GM21390 (cell line): ENCODE measurements around the gene FNDC4.
"Not testable (repeated sequence)": the region's sequence is repeated elsewhere in the genome, so short reads cannot be mapped to it uniquely, and the experiment has no call there.

Source experiments
- ATAC-seq: cut with Tn5 transposase; IDR thresholded peaks from one replicate; pipeline ENCODE4 v1.9.1; 2021; ENCODE audit not compliant: unreplicated experiment

Gene FNDC4, protein sequence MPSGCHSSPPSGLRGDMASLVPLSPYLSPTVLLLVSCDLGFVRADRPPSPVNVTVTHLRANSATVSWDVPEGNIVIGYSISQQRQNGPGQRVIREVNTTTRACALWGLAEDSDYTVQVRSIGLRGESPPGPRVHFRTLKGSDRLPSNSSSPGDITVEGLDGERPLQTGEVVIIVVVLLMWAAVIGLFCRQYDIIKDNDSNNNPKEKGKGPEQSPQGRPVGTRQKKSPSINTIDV

DNA sequence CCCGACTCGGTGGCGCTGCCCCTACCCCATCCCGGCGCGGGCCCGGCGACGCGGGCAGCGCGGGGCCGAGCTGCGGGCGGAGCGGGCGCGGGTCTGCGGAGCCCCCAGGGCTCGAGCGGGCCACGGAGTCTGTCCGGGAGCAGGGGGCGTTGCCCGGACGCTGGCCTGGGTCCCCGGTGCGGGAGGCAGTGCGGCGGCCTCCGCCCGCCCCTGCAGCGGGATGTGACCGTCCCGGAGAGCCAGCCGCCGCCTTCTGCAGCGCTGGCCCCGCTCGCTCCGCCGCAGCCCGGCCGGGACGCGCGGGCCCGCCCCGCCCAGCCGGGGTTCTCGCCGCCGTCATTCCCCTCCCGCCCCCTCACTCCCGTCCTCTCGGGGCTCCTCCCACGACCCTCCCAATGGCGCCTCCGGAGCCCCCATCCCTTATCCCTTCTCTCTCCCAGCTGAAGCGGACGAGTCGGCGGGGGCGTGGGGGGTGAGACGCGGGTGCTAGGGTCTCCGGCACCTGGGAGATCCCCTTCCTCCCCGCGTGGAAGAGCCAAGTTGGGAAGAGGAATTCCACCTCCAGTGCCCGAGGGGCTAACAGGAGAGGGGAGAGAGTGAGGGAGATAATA lies at the start of gene FNDC4:
Gene FNDC4, minus strand, starts transcription at position 257 of the 611 bp plus-strand sequence. CDS start 521 bp downstream, outside the sequence.
- ATAC-seq = no peak

DNA sequence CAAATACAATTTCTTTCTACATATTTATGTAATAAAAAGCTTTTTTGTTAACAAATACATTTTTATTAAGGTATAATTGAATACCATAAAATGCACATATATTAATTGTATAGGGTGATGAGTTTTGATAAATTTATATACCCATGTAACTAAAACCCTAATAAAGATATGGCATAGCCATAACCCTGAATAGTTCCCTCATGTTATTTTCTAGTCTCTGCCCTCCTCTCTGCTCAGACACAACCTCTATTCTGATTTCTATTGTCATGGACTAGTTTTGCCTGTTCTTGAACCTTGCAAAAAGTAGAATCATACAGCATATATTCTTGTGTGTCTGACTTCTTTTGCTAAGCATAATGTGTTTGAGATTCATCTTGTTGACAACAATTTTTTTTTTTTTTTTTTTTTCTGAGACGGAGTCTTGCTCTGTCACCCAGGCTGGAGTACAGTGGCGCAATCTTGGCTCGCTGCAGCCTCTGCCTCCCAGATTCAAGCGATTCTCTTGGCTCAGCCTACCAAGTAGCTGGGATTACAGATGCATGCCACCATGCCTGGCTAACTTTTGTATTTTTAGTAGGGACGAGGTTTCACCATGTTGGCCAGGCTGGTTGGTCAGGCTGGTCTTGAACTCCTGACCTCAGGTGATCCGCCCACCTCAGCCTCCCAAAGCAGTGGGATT lies 49.3 kb upstream of the FNDC4 start:
- ATAC-seq = no peak

DNA sequence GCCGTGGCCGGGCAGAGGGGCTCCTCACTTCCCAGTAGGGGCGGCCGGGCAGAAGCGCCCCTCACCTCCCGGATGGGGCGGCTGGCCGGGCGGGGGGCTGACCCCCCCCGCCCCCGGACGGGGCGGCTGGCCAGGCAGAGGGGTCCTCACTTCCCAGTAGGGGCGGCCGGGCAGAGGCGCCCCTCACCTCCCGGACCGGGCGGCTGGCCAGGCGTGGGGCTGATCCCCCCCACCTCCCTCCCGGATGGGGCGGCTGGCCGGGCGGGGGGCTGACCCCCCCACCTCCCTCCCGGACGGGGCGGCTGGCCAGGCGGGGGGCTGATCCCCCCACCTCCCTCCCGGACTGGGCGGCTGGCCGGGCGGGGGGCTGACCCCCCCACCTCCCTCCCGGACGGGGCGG lies 44.6 kb upstream of the FNDC4 start:
- not testable (repeated sequence) for ATAC-seq

DNA sequence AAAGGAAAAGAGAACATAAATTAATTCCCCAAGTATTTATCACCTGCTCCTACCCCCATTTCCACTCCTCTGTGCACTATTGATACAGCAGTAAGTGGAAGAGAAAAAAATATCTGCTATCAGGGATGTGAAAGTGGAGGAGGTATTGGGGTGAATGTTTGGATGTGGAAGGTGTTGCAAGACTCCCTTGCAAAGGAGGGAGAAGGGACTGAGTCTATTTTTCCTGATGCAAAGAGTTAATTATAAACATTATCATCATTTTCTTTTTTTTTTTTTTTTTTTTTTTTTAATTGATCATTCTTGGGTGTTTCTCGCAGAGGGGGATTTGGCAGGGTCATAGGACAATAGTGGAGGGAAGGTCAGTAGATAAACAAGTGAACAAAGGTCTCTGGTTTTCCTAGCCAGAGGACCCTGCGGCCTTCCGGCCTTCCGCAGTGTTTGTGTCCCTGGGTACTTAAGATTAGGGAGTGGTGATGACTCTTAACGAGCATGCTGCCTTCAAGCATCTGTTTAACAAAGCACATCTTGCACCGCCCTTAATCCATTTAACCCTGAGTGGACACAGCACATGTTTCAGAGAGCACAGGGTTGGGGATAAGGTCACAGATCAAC lies 43.9 kb upstream of the FNDC4 start:
- ATAC-seq = not testable (repeated sequence)

DNA sequence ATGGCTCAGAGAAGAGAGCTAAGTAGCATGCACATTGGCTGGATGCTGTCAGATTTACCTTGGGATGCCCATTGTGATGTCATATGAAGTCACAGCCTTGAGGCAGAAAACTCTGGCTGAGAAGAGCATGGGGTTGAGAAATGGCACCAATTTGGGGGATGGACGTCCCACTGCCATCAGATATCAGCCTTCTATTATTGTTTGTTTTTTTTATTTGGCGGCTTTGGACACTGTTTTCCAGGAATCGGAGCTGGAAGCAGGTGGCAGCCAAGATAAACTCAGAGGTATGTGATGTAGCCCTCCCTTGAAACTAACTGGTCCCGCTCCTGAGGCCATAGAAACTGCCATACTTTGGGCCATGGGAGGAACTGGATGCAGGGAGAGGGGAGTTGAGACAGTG lies 42.3 kb upstream of the FNDC4 start:
- ATAC-seq = no peak

DNA sequence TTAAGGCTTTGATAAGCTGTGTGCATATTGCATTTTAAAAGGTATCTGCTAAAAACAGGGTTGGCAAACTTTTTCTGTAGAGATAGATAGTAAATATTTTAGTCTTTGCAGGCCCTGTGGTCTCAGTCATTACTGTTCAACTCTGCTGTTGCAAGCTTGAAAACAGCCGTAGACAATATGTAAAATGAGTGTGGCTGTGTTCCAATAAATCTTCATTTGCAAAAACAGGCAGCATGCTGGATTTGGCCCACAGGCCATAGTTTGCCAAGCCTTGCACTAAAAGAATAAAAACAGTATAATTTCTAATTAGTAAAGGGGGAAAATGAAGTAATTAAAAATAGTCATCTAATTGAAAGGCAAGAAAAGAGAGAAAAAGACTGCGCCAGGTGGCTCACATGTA lies 37.0 kb upstream of the FNDC4 start:
- no peak for ATAC-seq

DNA sequence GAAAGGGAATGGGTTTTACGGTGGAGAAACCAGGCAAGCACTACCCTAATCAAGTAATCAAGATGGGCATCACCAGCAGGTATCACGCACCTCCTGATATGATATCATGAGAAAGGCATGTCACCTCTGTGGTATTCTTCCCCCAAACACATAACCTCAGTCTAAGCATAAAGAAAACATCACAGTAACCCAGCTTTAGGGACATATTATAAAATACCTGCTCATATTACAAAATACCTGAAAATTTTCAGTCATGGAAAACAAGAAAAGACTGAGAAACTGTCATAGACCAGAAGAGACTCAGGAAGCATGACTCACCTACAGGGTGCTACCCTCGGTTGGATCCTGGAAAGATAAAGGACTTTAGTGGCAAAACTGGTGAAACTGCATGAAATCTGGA lies 32.2 kb upstream of the FNDC4 start:
- no peak for ATAC-seq

DNA sequence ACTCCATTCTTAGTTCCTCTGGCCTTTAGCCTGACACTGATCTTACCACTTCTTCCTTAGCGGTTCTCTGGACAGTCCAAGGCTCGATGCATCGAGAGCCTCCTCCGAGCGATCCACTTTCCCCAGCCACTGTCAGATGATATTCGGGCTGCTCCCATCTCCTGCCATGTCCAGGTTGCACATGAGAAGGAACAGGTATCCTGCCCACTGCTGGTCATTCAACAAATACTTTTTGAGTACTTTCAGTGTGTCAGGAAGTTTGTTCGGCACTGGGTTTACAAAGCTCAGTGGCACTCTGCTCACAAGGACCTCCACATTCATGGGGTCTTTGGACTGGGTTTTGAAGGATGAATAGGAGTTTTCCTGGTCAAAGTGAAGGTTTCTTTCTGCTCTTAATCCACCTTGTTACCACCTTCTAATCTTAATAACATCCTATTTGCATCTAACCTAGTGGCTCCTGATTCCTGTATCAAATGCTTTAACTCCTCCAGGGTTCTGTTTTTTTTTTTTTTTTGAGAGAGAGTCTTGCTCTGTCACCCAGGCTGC lies 27.5 kb upstream of the FNDC4 start:
- no peak for ATAC-seq

DNA sequence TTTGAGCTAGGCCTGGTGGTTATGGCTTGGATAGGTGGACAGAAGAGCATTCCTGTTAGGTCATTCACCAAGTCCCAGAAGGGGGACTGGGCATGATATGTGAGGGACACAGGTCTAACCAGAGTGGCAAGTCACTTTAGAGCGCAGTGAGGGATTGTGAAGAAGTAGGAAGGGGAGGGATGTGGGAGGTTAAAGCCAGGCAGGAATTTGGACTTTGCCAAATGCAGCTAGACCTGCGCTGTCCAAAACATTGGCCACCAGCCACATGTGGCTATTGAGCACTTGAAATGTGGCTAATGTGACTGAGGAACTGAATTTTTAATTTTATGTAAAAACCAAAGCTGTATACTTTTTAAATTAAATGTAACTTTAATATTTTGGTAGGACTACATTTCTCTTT lies 25.3 kb upstream of the FNDC4 start:
- no peak for ATAC-seq

DNA sequence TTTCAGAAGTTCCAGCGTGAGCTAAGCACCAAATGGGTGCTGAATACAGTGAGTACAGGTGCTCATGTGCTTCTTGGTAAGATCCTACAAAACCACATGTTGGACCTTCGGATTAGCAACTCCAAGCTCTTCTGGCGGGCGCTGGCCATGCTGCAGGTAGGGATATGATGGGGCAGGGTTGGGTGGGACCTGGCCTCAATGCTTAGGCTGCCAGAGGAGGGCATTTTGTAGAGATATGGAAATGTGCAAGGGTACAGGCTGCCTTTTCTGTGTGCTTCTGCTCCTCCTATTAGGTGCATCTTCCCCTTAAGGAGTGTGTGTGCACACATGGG lies 23.7 kb upstream of the FNDC4 start:
- no peak for ATAC-seq

DNA sequence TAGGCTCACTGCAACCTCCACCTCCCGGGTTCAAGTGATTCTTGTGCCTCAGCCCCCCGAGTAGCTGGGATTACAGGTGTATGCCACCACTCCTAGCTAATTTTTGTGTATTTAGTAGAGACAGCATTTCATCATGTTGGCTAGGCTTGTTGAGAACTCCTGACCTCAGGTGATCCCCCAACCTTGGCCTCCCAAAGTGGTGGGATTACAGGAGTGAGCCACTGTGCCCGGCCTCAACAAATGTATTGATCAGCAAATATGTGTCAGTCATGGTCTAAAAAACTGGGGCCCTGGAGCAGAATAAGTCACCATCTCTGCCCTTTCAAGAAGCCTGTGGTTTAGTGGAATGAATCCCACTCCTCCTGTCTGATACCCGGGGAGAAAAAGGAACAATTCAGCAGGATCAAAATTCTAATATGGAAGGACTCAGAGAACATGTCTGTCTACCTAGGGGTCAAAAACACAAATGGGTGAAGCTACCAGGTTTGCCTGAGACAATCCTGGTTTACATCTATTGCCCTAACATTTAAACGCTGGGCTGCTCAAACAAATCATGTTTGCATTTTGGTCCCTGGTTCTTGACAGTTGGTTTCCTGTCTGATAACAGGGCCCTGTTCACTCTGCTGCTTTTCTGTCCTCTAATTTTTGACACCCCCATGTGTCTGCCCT lies 23.2 kb upstream of the FNDC4 start:
- ATAC-seq = no peak

DNA sequence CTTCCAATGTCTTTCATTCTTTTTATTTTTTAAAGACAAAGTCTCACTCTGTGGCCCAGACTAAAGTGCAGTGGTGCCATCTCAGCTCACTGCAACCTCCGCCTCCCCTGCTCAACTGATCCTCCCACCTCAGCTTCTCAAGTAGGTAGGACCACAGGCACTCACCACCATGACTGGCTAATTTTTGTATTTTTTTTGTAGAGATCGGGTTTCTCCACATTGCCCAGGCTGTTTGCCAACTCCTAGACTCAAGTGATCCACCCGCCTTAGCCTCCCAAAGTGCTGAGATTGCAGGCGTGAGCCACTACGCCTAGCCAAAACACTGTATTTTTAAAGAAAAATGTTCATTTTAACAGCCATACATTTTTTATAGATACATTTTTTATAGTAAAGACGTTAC lies 14.3 kb upstream of the FNDC4 start:
- ATAC-seq = no peak

DNA sequence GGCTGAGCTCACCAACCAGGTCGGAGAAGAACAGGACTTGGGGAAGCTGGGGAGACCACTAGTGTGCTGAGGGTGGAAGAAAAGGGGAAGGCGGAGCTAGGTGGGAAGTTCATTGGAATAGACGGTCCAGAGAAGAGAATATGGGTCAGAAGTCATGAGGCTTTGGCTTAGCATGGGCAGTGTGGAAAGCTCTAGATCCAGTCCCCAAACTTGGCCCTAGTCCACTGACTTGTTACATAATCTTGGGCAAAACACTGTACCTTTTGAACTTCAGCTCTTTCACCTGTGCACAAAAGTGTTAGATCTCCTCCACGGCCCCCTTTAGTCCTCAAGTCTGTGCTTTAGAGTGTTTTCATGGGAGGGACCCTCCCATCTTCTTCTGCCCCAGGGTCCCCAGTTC lies 12.3 kb upstream of the FNDC4 start:
- no peak for ATAC-seq

DNA sequence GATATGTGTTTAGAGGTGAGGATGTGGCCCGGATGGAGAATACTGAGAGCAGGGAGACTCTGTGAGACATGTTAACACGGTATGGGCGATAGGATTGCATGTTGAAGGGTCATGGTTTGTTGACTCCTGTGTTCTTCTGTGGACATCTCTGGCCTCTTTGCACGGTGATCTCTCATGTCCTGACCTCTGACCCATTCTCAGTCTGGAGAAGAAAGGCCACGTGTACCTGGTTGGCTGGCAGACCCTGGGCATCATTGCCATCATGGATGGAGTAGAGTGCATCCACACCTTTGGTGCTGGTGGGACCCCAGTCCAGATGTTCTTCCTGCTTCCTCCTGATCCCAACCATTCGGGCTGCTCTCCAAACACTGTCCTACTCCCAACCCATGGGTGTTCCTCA lies 11.6 kb upstream of the FNDC4 start:
- ATAC-seq = no peak

DNA sequence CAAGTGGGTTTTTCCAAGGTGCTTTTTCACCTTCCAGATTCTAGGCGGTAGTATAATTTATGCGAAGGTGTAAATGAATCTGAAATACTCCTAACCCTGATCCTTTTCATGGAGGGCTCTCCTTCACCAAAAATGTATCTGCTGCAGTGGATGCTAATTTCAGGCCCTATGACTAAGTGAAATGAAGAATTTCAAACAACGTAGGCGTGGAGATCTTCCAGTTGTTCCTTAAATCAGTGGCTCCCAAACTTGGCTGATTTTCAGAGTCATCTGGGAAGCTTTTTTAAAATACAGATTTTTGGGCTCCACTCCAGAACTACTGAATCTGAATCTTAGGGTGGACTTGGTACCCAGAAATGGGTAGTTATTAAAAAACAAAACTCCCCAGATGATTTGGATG lies 7.1 kb upstream of the FNDC4 start:
- no peak for ATAC-seq

DNA sequence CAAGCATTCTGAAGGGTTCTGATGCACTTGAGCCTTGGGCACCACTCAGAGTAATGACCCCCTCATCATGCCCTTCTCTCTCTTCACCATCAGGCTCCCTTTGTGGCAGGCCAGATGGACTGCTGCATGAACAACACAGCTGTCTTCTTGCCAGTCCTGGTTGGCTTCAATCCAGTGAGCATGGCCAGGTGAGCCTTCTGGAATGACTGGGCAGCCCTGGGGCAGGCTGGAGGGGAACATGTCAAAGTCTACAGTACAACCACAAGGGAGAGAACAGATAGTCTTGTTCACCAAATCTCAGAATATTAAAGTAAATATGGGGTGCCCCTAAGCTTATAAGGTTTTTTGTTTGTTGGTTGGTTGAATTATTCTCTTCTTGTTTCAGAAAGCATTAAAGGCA lies 6.0 kb upstream of the FNDC4 start:
- no peak for ATAC-seq

DNA sequence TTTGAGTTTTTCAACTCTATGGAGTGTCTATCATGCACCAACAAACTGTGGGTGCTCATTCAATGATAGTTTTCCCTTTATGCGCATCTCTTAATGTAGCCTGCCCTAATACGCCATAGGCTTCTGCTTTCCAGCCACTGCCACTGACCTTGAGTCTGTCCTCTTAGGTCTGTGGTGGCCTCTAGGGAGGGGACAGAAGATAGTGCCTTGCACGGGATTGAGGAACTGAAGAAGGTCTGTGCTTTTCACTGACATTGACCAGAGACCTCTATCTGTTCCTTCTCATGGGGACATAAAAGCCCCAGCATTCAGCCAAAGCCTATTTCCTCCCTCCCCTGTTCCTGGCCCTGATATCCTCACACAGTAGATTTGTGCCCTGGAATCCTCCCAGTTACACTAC lies 4.0 kb upstream of the FNDC4 start:
- ATAC-seq = no peak

DNA sequence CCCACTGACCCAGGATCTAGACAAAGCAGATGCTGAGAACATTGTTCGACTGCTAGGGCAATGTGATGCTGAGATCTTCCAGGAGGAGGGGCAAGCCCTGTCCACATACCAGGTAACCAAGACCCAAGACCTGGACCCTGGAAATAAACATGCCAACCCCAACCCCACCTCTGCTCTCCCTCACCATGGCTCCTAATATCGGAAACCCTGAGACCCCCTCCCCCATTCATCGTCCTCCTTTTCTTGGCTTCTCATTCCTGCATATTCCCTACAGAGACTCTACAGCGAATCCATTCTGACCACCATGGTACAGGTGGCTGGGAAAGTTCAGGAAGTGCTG lies 2.3 kb upstream of the FNDC4 start:
- ATAC-seq = no peak

DNA sequence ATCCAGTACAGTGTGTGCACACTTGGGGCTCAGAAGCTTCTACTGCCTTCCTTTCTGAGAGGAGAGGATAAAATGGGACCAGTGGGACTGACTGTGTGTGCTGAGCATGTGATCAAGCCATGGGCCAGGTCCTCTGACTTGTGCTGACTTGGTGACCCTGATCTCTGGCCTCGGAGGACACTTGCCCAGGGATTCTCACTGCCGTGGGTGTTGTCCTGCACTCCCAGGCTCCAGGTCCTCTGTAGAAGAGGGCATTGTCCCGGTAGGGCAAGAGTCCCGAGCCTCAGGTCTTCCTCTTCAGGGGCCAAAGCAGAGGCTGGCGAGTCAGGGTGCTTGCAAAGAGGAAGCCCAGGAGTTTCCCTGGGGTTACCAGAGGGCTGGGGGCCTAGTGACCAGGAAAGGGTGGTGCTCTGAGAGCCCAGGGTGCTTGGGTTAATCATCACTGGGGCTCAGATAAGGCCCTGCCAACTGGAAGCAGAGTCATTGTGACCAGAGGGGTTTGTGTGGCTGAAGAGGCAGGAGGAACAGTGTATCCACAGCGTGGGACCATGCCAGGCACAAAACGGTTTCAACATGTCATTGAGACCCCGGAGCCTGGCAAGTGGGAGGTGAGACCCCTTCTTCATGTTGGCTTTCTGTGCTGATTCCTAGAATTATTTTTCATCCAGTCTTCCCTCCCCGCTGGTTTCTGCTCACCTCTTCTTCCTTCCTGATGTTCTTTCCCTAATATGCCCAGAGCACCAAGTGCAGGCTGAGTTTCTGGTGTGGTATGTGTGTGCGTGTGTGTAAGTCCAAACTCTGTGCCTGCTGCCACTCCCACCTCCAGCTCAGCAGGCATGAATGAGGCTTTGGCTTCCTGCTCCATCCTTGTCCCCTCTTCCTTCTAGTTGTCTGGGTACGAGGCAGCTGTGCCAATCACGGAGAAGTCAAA lies 1.6 kb upstream of the FNDC4 start, which contains the start of gene GCKR:
Gene GCKR, plus strand, starts transcription at position 483 of the 931 bp plus-strand sequence. Its CDS starts 66 bp downstream, at position 549.
- no peak for ATAC-seq

DNA sequence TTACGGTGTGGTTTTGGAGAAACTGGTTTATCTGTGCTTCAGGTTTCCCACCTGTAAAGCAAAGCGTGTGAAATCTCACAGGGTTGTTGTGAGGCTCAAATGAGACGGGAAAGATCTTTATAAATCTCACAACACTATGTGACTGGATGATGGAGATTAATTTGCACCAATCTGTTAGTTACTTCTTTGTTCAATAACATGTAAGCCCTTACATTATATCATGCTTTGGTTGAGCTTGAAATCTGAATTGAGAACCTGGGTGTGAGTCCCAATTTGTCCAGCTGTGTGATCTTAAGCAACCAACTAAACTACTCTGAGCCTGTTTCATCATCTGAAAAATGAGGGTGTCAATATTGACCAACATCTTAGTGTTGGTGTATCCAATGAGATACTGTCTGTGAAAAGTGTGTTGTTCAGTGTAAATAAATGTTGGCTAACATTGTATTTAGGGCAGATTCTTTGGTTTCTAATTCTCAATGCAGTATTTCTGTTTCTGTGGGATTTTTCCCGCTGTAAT lies 898 bp upstream of the FNDC4 start:
- no peak for ATAC-seq
